ENCODE measurements around the gene PGS1.

Gene PGS1

GRCh38 chr17:78381601-78382232 lies 3.3 kb downstream of the PGS1 start:
- no peak for DNase-seq
- TF ChIP-seq, protein P1, sequence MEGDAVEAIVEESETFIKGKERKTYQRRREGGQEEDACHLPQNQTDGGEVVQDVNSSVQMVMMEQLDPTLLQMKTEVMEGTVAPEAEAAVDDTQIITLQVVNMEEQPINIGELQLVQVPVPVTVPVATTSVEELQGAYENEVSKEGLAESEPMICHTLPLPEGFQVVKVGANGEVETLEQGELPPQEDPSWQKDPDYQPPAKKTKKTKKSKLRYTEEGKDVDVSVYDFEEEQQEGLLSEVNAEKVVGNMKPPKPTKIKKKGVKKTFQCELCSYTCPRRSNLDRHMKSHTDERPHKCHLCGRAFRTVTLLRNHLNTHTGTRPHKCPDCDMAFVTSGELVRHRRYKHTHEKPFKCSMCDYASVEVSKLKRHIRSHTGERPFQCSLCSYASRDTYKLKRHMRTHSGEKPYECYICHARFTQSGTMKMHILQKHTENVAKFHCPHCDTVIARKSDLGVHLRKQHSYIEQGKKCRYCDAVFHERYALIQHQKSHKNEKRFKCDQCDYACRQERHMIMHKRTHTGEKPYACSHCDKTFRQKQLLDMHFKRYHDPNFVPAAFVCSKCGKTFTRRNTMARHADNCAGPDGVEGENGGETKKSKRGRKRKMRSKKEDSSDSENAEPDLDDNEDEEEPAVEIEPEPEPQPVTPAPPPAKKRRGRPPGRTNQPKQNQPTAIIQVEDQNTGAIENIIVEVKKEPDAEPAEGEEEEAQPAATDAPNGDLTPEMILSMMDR (IDR thresholded peaks at IDR 0.05; ENCODE audit: low read depth, low read length, missing control alignments) = no peak
- H3K27ac ChIP-seq = peak overlapping the region; percentile 3
- no peaks in the 10 kb centered on the region for H3K36me3 ChIP-seq (replicated peaks)
- in situ Hi-C loops (cut with HindIII; ENCODE audit: low pct_ligation_motif_present, low sequenced_read_pairs) = no loop called here
- no peak overlapping the region for H3K4me3 ChIP-seq (ENCODE audit: low read depth, low read length)
- no peaks in the 10 kb centered on the region for H3K27me3 ChIP-seq (replicated peaks)

- peak; percentile 95 for DNase-seq
- in situ Hi-C loops (cut with HindIII; ENCODE audit: low pct_ligation_motif_present, low sequenced_read_pairs) = no loop called here
- Histone ChIP-seq H3K4me3 (ENCODE audit: low read depth, low read length) (no peak overlapping the region), H3K36me3 (replicated peaks) (no peaks in the 10 kb centered on the region), H3K27me3 (replicated peaks) (no peaks in the 10 kb centered on the region), H3K27ac (peak overlapping the region; percentile 94)
- TF ChIP-seq, protein P1 (IDR thresholded peaks at IDR 0.05; ENCODE audit: low read depth, low read length, missing control alignments) = no peak
Observed at GRCh38 chr17:78383725-78384471, 5.4 kb downstream of the PGS1 start.

DNA sequence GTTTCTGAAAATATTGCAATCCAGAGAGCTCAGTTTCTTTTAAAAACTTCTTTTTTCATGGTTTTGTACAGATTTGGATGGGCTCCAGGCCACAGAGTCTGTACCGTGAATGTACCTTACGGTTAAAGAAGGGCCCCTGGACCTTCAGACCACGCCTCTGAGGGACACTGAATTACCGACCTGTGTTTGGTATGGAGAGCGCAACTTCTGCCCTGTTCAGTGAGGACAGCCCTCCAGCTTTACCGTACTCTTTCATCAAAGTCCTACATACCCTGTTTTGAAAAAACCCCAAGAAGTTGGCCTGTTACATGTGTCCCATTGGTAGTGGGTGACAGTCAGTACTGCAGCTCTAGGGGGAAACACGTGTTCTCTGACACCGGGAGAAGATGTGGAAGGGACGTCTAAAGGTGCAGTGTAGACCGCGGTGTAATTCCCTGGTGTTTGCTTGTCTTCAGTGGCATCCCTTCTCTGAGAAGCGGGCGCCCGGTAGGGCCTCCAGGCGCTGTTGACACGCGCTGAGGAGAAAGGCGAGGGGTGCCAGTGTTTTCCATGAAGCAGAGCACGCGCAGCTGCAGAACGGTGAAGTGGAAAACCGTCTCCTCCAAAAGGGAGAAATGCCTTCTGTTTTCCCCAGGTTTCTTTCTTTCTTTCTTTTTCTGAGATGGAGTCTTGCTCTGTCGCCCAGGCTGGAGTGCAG lies 6.2 kb downstream of the PGS1 start:
- in situ Hi-C loops (cut with HindIII; ENCODE audit: low pct_ligation_motif_present, low sequenced_read_pairs) = no loop called here
- no peak overlapping the region for H3K4me3 ChIP-seq (ENCODE audit: low read depth, low read length)
- no peak for DNase-seq
- H3K36me3 ChIP-seq (replicated peaks) = no peaks in the 10 kb centered on the region
- peak overlapping the region; percentile 94 for H3K27ac ChIP-seq
- H3K27me3 ChIP-seq (replicated peaks) = no peaks in the 10 kb centered on the region
- TF ChIP-seq, protein P1 (IDR thresholded peaks at IDR 0.05; ENCODE audit: low read depth, low read length, missing control alignments) = no peak

- TF ChIP-seq, protein P1 (IDR thresholded peaks at IDR 0.05; ENCODE audit: low read depth, low read length, missing control alignments) = no peak
- in situ Hi-C loops (cut with HindIII; ENCODE audit: low pct_ligation_motif_present, low sequenced_read_pairs) = no loop called here
- no peaks in the 10 kb centered on the region for H3K27me3 ChIP-seq (replicated peaks)
- H3K36me3 ChIP-seq (replicated peaks) = no peaks in the 10 kb centered on the region
- no peak overlapping the region for H3K4me3 ChIP-seq (ENCODE audit: low read depth, low read length)
- DNase-seq = no peak
- H3K27ac ChIP-seq = peak overlapping the region; percentile 18
Observed at GRCh38 chr17:78387977-78388941, 9.8 kb downstream of the PGS1 start.

GRCh38 chr17:78390241-78391050 lies 12.0 kb downstream of the PGS1 start:
- peak overlapping the region; percentile 88 for H3K27ac ChIP-seq
- peak; percentile 95 for DNase-seq
- TF ChIP-seq, protein P1 (IDR thresholded peaks at IDR 0.05; ENCODE audit: low read depth, low read length, missing control alignments) = peak; percentile 51
- no peaks in the 10 kb centered on the region for H3K36me3 ChIP-seq (replicated peaks)
- H3K4me3 ChIP-seq (ENCODE audit: low read depth, low read length) = no peak overlapping the region
- in situ Hi-C loops (cut with HindIII; ENCODE audit: low pct_ligation_motif_present, low sequenced_read_pairs) = no loop called here
- H3K27me3 ChIP-seq (replicated peaks) = no peaks in the 10 kb centered on the region

All from brain microvascular endothelial cell (primary cell).